MM.1S (cell line): ENCODE measurements around the gene DKC1.

Source experiments
- CTCF ChIP-seq: fragments of 300-600 bp; sonication (generic); IDR thresholded peaks from 2 replicates; pipeline ENCODE4 v1.5.1; 2016; ENCODE audit warnings: antibody characterized with exemption, low read length, mixed read lengths
- EZH2 ChIP-seq: fragments of 300-600 bp; sonication (generic); optimal IDR thresholded peaks from 2 replicates; pipeline ENCODE3; 2017; ENCODE audit warnings: low read depth, mild to moderate bottlenecking, antibody characterized with exemption, low read length, mixed read lengths
- EZH2phosphoT487 ChIP-seq: fragments of 300-600 bp; sonication (generic); IDR thresholded peaks from 2 replicates; pipeline ENCODE4 v1.6.1; 2018; ENCODE audit warnings: antibody characterized with exemption, low read length

- TF ChIP-seq EZH2phosphoT487 (no peak), CTCF (no peak), EZH2 (no peak)
Observed at GRCh38 chrX:154818916-154819770, 56.5 kb downstream of the DKC1 start.
